Measurements from ENCODE around the gene F11. TPM values are rescaled to one million over a fixed set of nuclear protein-coding genes. Genes with fewer than 3 reads are reported as not detected.
"Not testable (repeated sequence)": the region's sequence is repeated elsewhere in the genome, so short reads cannot be mapped to it uniquely, and the experiment has no call there.

The F11 gene
- total and polyA plus RNA-seq, 2 donors from 2014 or later = 1.5 to 15.7 TPM

DNA sequence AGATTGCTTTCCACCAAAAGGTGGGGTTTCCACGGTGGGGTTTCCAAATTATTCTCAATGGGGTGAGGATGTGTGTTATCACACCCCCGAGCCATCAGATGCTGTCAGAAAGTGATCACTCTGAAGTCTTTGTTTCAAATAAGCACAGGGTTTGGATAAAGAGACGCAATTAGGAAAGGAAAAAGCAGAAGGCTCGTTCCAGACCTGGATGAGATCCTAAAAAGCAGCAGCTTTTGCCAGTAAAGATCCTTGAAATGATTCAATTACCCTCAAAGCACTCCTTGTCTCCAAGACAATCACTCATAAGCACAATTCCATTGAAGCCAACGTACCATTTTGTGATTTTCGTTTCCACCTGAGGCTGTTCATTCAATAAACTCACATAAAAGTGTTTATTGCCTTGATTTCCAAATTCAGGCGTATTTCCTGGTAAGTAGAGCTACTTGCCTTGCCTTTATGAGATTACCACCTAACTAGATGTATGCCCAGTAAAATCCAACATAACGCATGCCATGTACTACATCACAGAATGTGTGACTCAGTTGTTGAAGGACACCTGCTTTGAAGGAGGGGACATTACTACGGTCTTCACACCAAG, 5.2 kb downstream of the F11 start:
- H3K4me3 ChIP-seq (ENCODE audit: low read length in 3 of 3) = no peak overlapping the region
- TF ChIP-seq, protein P1, sequence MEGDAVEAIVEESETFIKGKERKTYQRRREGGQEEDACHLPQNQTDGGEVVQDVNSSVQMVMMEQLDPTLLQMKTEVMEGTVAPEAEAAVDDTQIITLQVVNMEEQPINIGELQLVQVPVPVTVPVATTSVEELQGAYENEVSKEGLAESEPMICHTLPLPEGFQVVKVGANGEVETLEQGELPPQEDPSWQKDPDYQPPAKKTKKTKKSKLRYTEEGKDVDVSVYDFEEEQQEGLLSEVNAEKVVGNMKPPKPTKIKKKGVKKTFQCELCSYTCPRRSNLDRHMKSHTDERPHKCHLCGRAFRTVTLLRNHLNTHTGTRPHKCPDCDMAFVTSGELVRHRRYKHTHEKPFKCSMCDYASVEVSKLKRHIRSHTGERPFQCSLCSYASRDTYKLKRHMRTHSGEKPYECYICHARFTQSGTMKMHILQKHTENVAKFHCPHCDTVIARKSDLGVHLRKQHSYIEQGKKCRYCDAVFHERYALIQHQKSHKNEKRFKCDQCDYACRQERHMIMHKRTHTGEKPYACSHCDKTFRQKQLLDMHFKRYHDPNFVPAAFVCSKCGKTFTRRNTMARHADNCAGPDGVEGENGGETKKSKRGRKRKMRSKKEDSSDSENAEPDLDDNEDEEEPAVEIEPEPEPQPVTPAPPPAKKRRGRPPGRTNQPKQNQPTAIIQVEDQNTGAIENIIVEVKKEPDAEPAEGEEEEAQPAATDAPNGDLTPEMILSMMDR (IDR thresholded peaks at IDR 0.05; ENCODE audit: borderline replicate concordance, extremely low read depth, insufficient read depth) = no peak
- H3K27ac ChIP-seq (ENCODE audit: low read depth in 2 of 2, low read length in 2 of 2) = no peak overlapping the region
- no peak for DNase-seq
- H3K9ac ChIP-seq (ENCODE audit: low read length in 3 of 3) = no peak overlapping the region
- intact Hi-C loops (cut with DNase I) = no loop called here
- H3K27me3 ChIP-seq (ENCODE audit: control insufficient read depth, insufficient read depth, low read length) = no peaks in the 10 kb centered on the region
- peaks cover 0 to 3% (median 0%) of the 10 kb centered on the region in 3 donors for H3K36me3 ChIP-seq (ENCODE audit: control insufficient read depth in 2 of 3, insufficient read depth in 3 of 3, low read length in 3 of 3)
- H3K4me1 ChIP-seq (ENCODE audit: control insufficient read depth in 2 of 3, insufficient read depth in 2 of 3, low read depth in 1 of 3, low read length in 3 of 3) = no peaks in the 10 kb centered on the region
- H3K9me3 ChIP-seq (ENCODE audit: control insufficient read depth in 2 of 3, insufficient read depth in 1 of 3, low read length in 3 of 3) = no peaks in the 10 kb centered on the region
- FAIRE-seq = no peak

DNA sequence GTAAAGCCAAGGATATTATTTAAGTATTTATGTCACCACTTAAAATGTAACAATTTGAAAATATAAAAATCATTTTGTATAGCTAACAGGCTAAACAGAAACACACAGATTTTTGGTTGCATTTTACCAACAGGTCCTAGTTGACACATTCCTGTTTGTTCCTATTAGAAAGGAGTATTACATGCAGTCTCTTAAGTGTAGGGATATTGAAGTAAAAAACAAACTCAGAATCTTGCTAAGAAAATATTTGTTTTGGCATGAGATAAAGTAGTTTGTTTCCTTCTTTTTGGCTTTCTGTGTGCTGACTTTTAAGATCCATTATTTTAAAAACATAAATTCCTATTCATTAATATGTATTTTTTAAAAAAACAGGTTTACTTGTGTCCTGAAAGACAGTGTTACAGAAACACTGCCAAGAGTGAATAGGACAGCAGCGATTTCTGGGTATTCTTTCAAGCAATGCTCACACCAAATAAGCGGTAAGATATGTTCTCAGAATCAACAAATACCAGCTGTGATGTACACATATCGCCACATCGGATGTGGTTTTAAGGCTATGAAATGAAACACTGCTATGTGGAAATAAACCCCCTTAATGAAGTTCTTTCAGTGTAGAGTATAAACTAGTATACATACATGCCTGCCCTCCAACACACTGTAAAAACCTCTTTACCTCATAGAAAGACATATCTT, 6.9 kb downstream of the F11 start:
- intact Hi-C loops (cut with DNase I) = no loop called here
- FAIRE-seq (no peak), DNase-seq (no peak)
- H3K36me3 ChIP-seq (ENCODE audit: control insufficient read depth in 2 of 3, insufficient read depth in 3 of 3, low read length in 3 of 3) = peaks cover 0 to 3% (median 0%) of the 10 kb centered on the region in 3 donors
- no peak overlapping the region for H3K9ac ChIP-seq (ENCODE audit: low read length in 3 of 3)
- no peak overlapping the region for H3K27ac ChIP-seq (ENCODE audit: low read depth in 2 of 2, low read length in 2 of 2)
- H3K4me3 ChIP-seq (ENCODE audit: low read length in 3 of 3) = no peak overlapping the region
- H3K27me3 ChIP-seq (ENCODE audit: control insufficient read depth, insufficient read depth, low read length) = no peaks in the 10 kb centered on the region
- H3K4me1 ChIP-seq (ENCODE audit: control insufficient read depth in 2 of 3, insufficient read depth in 2 of 3, low read depth in 1 of 3, low read length in 3 of 3) = no peaks in the 10 kb centered on the region
- H3K9me3 ChIP-seq (ENCODE audit: control insufficient read depth in 2 of 3, insufficient read depth in 1 of 3, low read length in 3 of 3) = no peaks in the 10 kb centered on the region
- TF ChIP-seq, protein P1 (IDR thresholded peaks at IDR 0.05; ENCODE audit: borderline replicate concordance, extremely low read depth, insufficient read depth) = no peak

DNA sequence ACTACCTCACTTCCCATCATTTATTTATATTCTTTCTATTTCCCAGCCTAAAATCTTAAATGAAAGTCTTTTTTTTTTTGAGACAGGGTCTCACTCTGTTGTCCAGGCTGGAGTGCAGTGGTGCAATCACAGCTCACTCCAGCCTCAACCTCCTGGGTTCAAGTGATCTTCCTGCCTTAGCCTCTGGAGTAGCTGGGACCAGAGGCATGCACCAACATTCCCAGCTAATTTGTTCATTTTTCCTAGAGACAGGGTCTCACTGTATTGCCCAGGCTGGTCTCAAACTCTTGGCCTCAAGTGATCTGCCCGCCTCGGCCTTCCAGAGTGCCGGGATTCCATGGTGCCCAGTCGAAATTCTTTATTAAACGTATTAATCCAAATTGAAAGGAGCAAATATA, 7.4 kb downstream of the F11 start:
- H3K9ac ChIP-seq (ENCODE audit: low read length in 3 of 3); H3K36me3 ChIP-seq (ENCODE audit: control insufficient read depth in 2 of 3, insufficient read depth in 3 of 3, low read length in 3 of 3); H3K9me3 ChIP-seq (ENCODE audit: control insufficient read depth in 2 of 3, insufficient read depth in 1 of 3, low read length in 3 of 3); H3K4me3 ChIP-seq (ENCODE audit: low read length in 3 of 3); intact Hi-C loops (cut with DNase I); DNase-seq; H3K27ac ChIP-seq (ENCODE audit: low read depth in 2 of 2, low read length in 2 of 2); FAIRE-seq; H3K27me3 ChIP-seq (ENCODE audit: control insufficient read depth, insufficient read depth, low read length); H3K4me1 ChIP-seq (ENCODE audit: control insufficient read depth in 2 of 3, insufficient read depth in 2 of 3, low read depth in 1 of 3, low read length in 3 of 3): not testable (repeated sequence)

DNA sequence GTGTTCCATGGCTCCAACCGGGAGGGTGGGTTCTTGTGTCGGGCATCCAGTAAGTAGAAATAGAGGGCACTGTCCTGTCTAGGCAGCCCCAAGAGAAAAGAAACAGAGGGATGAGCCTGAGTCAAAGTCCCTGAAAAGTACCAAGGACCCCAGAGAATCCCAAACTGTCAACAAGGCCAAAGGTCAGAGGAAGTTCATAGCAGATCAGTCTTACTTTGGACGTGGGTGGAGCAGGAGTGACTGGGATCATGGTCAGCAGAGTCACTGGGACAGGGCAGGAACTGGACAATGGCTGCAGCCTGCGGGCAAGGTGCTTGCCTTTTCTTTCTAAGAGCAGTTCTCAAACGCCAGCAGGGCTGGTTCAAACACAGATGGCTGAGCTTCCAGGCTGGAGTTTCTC, 17.3 kb downstream of the F11 start:
- intact Hi-C loops (cut with DNase I) = no loop called here
- Histone ChIP-seq H3K4me3 (ENCODE audit: low read length in 3 of 3) (no peak overlapping the region), H3K27ac (ENCODE audit: low read depth in 2 of 2, low read length in 2 of 2) (no peak overlapping the region), H3K36me3 (ENCODE audit: control insufficient read depth in 2 of 3, insufficient read depth in 3 of 3, low read length in 3 of 3) (no peaks in the 10 kb centered on the region), H3K27me3 (ENCODE audit: control insufficient read depth, insufficient read depth, low read length) (no peaks in the 10 kb centered on the region), H3K9ac (ENCODE audit: low read length in 3 of 3) (no peak overlapping the region), H3K4me1 (ENCODE audit: control insufficient read depth in 2 of 3, insufficient read depth in 2 of 3, low read depth in 1 of 3, low read length in 3 of 3) (no peaks in the 10 kb centered on the region), H3K9me3 (ENCODE audit: control insufficient read depth in 2 of 3, insufficient read depth in 1 of 3, low read length in 3 of 3) (no peaks in the 10 kb centered on the region)
- FAIRE-seq (no peak), DNase-seq (no peak)
- TF ChIP-seq, protein P1 (IDR thresholded peaks at IDR 0.05; ENCODE audit: borderline replicate concordance, extremely low read depth, insufficient read depth) = no peak

Measured in kidney (tissue), 14 donors.